NB4 (cell line): Measurements from ENCODE around the gene MTM1.
A peak's percentile ranks its signal among the peaks of the same experiment; 100 is the strongest.

Source experiments
- DNase-seq: peaks from one replicate; pipeline ENCODE4 v3.0.0; 2010; ENCODE audit warnings: low read depth
- H3K4me3 ChIP-seq: one replicate; pipeline ENCODE4 v1.5.1; 2011; ENCODE audit warnings: mild to moderate bottlenecking, low read depth, low read length, moderate library complexity
- MYC ChIP-seq: IDR thresholded peaks from 2 replicates; pipeline ENCODE4 v1.6.1; 2011; ENCODE audit warnings: low read depth, low read length
- POLR2A ChIP-seq: IDR thresholded peaks from 2 replicates; pipeline ENCODE4 v1.6.1; 2011; ENCODE audit warnings: mild to moderate bottlenecking; ENCODE audit not compliant: insufficient read length; ENCODE audit errors: extremely low read depth
- TF ChIP-seq, protein P1 (sequence below): IDR thresholded peaks from 2 replicates; pipeline ENCODE4 v1.6.1; 2011; ENCODE audit warnings: low read depth, low read length
- TF ChIP-seq, protein P2 (sequence below): IDR thresholded peaks from one replicate; pipeline ENCODE4 v1.5.1; 2012; ENCODE audit warnings: low read depth, low read length

MTM1 gene

DNA sequence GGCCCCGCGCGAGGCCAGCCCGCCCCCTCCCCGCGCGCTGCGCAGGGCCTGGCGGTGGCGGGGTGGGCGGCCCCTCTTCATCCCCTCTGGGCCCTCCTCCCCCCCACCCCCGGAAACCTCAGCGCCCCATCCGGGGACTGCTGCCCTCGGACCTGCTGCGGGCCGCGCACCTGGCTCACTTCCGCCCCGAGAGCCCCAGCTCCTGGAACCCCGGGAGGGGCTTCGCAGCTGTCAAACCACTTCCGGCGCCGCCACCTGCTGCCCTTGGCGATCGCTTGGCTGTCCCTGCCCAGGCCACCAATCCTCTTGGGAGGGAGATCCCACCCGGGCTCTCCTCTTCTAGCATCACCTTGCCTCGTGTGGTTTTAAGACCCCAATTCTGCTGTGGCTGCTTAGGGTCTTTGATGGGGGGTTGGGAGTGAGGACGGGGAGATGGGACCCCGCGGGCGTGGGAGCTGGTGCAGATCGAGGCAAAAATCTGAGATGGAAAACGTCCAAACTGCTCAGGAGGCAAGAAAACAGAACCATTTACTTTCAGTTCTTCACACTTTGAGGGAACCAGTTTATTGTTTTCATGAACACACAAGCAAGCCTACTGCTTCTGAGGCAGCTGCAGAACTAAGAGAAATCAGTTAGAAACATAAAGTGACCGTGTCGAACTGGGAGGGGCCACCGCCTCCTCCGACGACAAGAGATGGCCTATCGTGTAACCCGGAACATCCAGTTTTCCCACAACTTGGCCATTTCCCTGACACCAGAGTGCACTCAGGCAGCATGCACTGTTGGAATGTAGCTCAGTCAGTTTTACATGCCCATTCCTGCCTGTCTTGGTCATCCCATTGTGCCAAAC, 125.5 kb downstream of the MTM1 start:
- H3K4me3 ChIP-seq, result peak overlapping the region; percentile 47
- TF ChIP-seq POLR2A (no peak), MYC (no peak)
- TF ChIP-seq, protein P1, sequence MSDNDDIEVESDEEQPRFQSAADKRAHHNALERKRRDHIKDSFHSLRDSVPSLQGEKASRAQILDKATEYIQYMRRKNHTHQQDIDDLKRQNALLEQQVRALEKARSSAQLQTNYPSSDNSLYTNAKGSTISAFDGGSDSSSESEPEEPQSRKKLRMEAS, result no peak
- TF ChIP-seq, protein P2, sequence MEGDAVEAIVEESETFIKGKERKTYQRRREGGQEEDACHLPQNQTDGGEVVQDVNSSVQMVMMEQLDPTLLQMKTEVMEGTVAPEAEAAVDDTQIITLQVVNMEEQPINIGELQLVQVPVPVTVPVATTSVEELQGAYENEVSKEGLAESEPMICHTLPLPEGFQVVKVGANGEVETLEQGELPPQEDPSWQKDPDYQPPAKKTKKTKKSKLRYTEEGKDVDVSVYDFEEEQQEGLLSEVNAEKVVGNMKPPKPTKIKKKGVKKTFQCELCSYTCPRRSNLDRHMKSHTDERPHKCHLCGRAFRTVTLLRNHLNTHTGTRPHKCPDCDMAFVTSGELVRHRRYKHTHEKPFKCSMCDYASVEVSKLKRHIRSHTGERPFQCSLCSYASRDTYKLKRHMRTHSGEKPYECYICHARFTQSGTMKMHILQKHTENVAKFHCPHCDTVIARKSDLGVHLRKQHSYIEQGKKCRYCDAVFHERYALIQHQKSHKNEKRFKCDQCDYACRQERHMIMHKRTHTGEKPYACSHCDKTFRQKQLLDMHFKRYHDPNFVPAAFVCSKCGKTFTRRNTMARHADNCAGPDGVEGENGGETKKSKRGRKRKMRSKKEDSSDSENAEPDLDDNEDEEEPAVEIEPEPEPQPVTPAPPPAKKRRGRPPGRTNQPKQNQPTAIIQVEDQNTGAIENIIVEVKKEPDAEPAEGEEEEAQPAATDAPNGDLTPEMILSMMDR, result no peak
- peak; percentile 71 for DNase-seq

GRCh38 chrX:150694738-150695410, 126.5 kb downstream of the MTM1 start:
- no peak overlapping the region for H3K4me3 ChIP-seq
- TF ChIP-seq MYC, result no peak
- TF ChIP-seq, protein P2, result no peak
- TF ChIP-seq, protein P1, result no peak
- no peak for TF ChIP-seq POLR2A
- DNase-seq, result peak; percentile 71

GRCh38 chrX:150696331-150696730, 127.9 kb downstream of the MTM1 start:
- peak; percentile 25 for DNase-seq
- H3K4me3 ChIP-seq, result no peak overlapping the region
- TF ChIP-seq, protein P2, result no peak
- no peak for TF ChIP-seq MYC
- TF ChIP-seq, protein P1, result no peak
- no peak for TF ChIP-seq POLR2A

GRCh38 chrX:150696866-150697265, 128.4 kb downstream of the MTM1 start:
- DNase-seq, result no peak
- TF ChIP-seq, protein P2, result no peak
- TF ChIP-seq POLR2A (no peak), MYC (no peak)
- TF ChIP-seq, protein P1, result no peak
- H3K4me3 ChIP-seq, result no peak overlapping the region

- no peak for DNase-seq
- no peak for TF ChIP-seq POLR2A
- TF ChIP-seq, protein P1, result no peak
- TF ChIP-seq MYC, result no peak
- TF ChIP-seq, protein P2, result no peak
- no peak overlapping the region for H3K4me3 ChIP-seq
Measured at GRCh38 chrX:150697641-150698040, 129.2 kb downstream of the MTM1 start.
